ENCODE data around the gene PKMYT1. TPM values are rescaled to one million over a fixed set of nuclear protein-coding genes. Genes with fewer than 3 reads are reported as not detected.
A peak's percentile ranks its signal among the peaks of the same experiment; 100 is the strongest.

The PKMYT1 gene
- total and polyA plus RNA-seq, 2 experiments from 2014 or later = 90.9 to 100 TPM

GRCh38 chr16:3029491-3030221, 49.4 kb upstream of the PKMYT1 start:
- H3K27me3 Mint-ChIP-seq (ENCODE audit: insufficient read depth, low read depth, poor library complexity) = peaks cover 28% of the 10 kb centered on the region
- Histone ChIP-seq H3K36me3 (ENCODE audit: insufficient read depth) (no peaks in the 10 kb centered on the region), H3K27ac (ENCODE audit: low read depth) (no peak overlapping the region), H3K4me1 (ENCODE audit: insufficient read depth) (peaks cover 27% of the 10 kb centered on the region), H3F3A (replicated peaks; ENCODE audit: low read depth) (peaks cover 45% of the 10 kb centered on the region), H4K20me1 (replicated peaks; ENCODE audit: insufficient read depth) (peaks cover 17% of the 10 kb centered on the region), H3K79me2 (replicated peaks; ENCODE audit: insufficient read depth) (no peaks in the 10 kb centered on the region; the same call in 1 of the 2 replicates), H2AFZ (no peak overlapping the region), H3K27me3 (ENCODE audit: insufficient read depth) (peaks cover 16% of the 10 kb centered on the region), H3K4me2 (0 out of 2 replicates have a peak overlapping the region, but pooled peaks have one; percentile 48), H3K4me3 (peak overlapping the region; percentile 17; the same call in 1 of the 2 replicates), H3K9me2 (ENCODE audit: insufficient read depth) (no peaks in the 10 kb centered on the region)
- ATAC-seq (peak; percentile 2; the same call in 2 of the 3 replicates), DNase-seq (ENCODE audit: low spot score) (peak; percentile 56)
- H3K27ac Mint-ChIP-seq = no peak overlapping the region
- peak overlapping the region; percentile 25; the same call in 1 of the 3 replicates for H3K4me3 Mint-ChIP-seq
- no peaks in the 10 kb centered on the region; the same call in 1 of the 3 replicates for H3K9me3 Mint-ChIP-seq
- TF ChIP-seq NANOG (IDR thresholded peaks at IDR 0.05; ENCODE audit: borderline replicate concordance) (no peak), POLR2AphosphoS5 (IDR thresholded peaks at IDR 0.05; ENCODE audit: low read depth) (0 out of 2 replicates have a peak, but pooled peaks have one; percentile 33), CTCF (conservative IDR thresholded peaks at IDR 0.05; ENCODE audit: low read depth in 2 of 2) (no peak), EZH2 (IDR thresholded peaks at IDR 0.05; ENCODE audit: low read depth, unreplicated experiment) (no peak)
- peaks cover 48% of the 10 kb centered on the region for H3K36me3 Mint-ChIP-seq (ENCODE audit: low read depth)
- peaks cover 28% of the 10 kb centered on the region for H3K4me1 Mint-ChIP-seq

- Histone ChIP-seq H4K20me1 (replicated peaks; ENCODE audit: insufficient read depth) (peaks cover 21% of the 10 kb centered on the region), H2AFZ (no peak overlapping the region), H3K36me3 (ENCODE audit: insufficient read depth) (no peaks in the 10 kb centered on the region), H3K27me3 (ENCODE audit: insufficient read depth) (peaks cover 16% of the 10 kb centered on the region), H3F3A (replicated peaks; ENCODE audit: low read depth) (peaks cover 45% of the 10 kb centered on the region), H3K79me2 (replicated peaks; ENCODE audit: insufficient read depth) (no peaks in the 10 kb centered on the region; the same call in 1 of the 2 replicates), H3K27ac (ENCODE audit: low read depth) (no peak overlapping the region), H3K4me1 (ENCODE audit: insufficient read depth) (peaks cover 27% of the 10 kb centered on the region), H3K4me3 (peak overlapping the region; percentile 17; the same call in 1 of the 2 replicates), H3K9me2 (ENCODE audit: insufficient read depth) (no peaks in the 10 kb centered on the region), H3K4me2 (peak overlapping the region; percentile 48)
- ATAC-seq (no peak), DNase-seq (ENCODE audit: low spot score) (peak; percentile 42)
- Mint-ChIP-seq H3K27ac (no peak overlapping the region), H3K27me3 (ENCODE audit: insufficient read depth, low read depth, poor library complexity) (peaks cover 31% of the 10 kb centered on the region), H3K4me3 (no peak overlapping the region), H3K4me1 (peaks cover 30% of the 10 kb centered on the region), H3K36me3 (ENCODE audit: low read depth) (peaks cover 46% of the 10 kb centered on the region), H3K9me3 (no peaks in the 10 kb centered on the region; the same call in 1 of the 3 replicates)
- no peak for TF ChIP-seq EZH2 (IDR thresholded peaks at IDR 0.05; ENCODE audit: low read depth, unreplicated experiment)
- TF ChIP-seq STAT1 (IDR thresholded peaks at IDR 0.05; ENCODE audit: unreplicated experiment) = no peak
- TF ChIP-seq, protein P1, sequence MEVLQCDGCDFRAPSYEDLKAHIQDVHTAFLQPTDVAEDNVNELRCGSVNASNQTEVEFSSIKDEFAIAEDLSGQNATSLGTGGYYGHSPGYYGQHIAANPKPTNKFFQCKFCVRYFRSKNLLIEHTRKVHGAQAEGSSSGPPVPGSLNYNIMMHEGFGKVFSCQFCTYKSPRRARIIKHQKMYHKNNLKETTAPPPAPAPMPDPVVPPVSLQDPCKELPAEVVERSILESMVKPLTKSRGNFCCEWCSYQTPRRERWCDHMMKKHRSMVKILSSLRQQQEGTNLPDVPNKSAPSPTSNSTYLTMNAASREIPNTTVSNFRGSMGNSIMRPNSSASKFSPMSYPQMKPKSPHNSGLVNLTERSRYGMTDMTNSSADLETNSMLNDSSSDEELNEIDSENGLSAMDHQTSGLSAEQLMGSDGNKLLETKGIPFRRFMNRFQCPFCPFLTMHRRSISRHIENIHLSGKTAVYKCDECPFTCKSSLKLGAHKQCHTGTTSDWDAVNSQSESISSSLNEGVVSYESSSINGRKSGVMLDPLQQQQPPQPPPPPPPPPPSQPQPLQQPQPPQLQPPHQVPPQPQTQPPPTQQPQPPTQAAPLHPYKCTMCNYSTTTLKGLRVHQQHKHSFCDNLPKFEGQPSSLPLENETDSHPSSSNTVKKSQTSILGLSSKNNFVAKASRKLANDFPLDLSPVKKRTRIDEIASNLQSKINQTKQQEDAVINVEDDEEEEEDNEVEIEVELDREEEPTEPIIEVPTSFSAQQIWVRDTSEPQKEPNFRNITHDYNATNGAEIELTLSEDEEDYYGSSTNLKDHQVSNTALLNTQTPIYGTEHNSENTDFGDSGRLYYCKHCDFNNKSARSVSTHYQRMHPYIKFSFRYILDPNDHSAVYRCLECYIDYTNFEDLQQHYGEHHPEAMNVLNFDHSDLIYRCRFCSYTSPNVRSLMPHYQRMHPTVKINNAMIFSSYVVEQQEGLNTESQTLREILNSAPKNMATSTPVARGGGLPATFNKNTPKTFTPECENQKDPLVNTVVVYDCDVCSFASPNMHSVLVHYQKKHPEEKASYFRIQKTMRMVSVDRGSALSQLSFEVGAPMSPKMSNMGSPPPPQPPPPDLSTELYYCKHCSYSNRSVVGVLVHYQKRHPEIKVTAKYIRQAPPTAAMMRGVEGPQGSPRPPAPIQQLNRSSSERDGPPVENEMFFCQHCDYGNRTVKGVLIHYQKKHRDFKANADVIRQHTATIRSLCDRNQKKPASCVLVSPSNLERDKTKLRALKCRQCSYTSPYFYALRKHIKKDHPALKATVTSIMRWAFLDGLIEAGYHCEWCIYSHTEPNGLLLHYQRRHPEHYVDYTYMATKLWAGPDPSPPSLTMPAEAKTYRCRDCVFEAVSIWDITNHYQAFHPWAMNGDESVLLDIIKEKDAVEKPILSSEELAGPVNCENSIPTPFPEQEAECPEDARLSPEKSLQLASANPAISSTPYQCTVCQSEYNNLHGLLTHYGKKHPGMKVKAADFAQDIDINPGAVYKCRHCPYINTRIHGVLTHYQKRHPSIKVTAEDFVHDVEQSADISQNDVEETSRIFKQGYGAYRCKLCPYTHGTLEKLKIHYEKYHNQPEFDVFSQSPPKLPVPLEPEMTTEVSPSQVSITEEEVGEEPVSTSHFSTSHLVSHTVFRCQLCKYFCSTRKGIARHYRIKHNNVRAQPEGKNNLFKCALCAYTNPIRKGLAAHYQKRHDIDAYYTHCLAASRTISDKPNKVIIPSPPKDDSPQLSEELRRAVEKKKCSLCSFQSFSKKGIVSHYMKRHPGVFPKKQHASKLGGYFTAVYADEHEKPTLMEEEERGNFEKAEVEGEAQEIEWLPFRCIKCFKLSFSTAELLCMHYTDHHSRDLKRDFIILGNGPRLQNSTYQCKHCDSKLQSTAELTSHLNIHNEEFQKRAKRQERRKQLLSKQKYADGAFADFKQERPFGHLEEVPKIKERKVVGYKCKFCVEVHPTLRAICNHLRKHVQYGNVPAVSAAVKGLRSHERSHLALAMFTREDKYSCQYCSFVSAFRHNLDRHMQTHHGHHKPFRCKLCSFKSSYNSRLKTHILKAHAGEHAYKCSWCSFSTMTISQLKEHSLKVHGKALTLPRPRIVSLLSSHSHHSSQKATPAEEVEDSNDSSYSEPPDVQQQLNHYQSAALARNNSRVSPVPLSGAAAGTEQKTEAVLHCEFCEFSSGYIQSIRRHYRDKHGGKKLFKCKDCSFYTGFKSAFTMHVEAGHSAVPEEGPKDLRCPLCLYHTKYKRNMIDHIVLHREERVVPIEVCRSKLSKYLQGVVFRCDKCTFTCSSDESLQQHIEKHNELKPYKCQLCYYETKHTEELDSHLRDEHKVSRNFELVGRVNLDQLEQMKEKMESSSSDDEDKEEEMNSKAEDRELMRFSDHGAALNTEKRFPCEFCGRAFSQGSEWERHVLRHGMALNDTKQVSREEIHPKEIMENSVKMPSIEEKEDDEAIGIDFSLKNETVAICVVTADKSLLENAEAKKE (CRISPR knock-in tag; IDR thresholded peaks at IDR 0.05) = no peak
- TF ChIP-seq EZH2phosphoT487 (IDR thresholded peaks at IDR 0.05; ENCODE audit: unreplicated experiment) = no peak
- TF ChIP-seq ZNF114 (CRISPR knock-in tag; IDR thresholded peaks at IDR 0.05) = no peak
- TF ChIP-seq JUNB (IDR thresholded peaks at IDR 0.05; ENCODE audit: unreplicated experiment) = no peak
- no peak for TF ChIP-seq CREB1 (CRISPR knock-in tag; IDR thresholded peaks at IDR 0.05; ENCODE audit: low read depth)
- no peak for TF ChIP-seq POLR2AphosphoS5 (IDR thresholded peaks at IDR 0.05; ENCODE audit: low read depth)
- TF ChIP-seq ETS1 (IDR thresholded peaks at IDR 0.05) = no peak
Measured at GRCh38 chr16:3028716-3029319, 48.6 kb upstream of the PKMYT1 start.

Measured in GM23338 (cell line).